RWPE1 (cell line): Measurements from ENCODE around the gene PROX1.

ENCODE experiments used
- CTCF ChIA-PET: fragments of 350-600 bp; sonication (Branson Sonifier 250); formaldehyde crosslinking; extraction: SDS; loops from one replicate; lab custom pipeline; 2021; lab: Yijun Ruan, JAX
- POLR2A ChIA-PET: fragments of 400-600 bp; formaldehyde crosslinking; extraction: SDS; loops from one replicate; lab custom pipeline; 2020; ENCODE audit warnings: antibody characterized with exemption; ENCODE audit not compliant: low non-redundant PET; lab: Yijun Ruan, JAX
- DNase-seq: peaks from one replicate; pipeline ENCODE4 v3.0.0; 2012; ENCODE audit warnings: low spot score
- H3K27ac ChIP-seq: fragments of 450-650 bp; 2 replicates; pipeline ENCODE4 v1.5.1; 2017
- CTCF ChIP-seq: fragments of 450-650 bp; conservative IDR thresholded peaks from 2 replicates; pipeline ENCODE4 v1.5.1; 2017; ENCODE audit warnings: low read depth, mild to moderate bottlenecking

Gene PROX1

GRCh38 chr1:213951876-213952275, 35.9 kb upstream of the PROX1 start:
- no peak for TF ChIP-seq CTCF
- POLR2A ChIA-PET, result no interaction called here
- CTCF ChIA-PET, result no interaction called here
- no peak for DNase-seq
- H3K27ac ChIP-seq, result no peak overlapping the region

- H3K27ac ChIP-seq, result no peak overlapping the region
- no peak for TF ChIP-seq CTCF
- CTCF ChIA-PET, result interaction anchor here (0.6 kb wide), 1 partner anchor 71 kb away, joined by 4 read pairs; no protein-coding TSS in a partner anchor
- DNase-seq, result no peak
- POLR2A ChIA-PET, result no interaction called here
Measured at GRCh38 chr1:213953806-213954205, 34.0 kb upstream of the PROX1 start.

- ChIA-PET CTCF (no interaction called here), POLR2A (interaction anchor here (0.5 kb wide), 1 partner anchor 383 kb away, joined by 3 read pairs; no protein-coding TSS in a partner anchor)
- H3K27ac ChIP-seq, result no peak overlapping the region
- TF ChIP-seq CTCF, result no peak
- no peak for DNase-seq
Measured at GRCh38 chr1:213956295-213956770, 31.4 kb upstream of the PROX1 start.

GRCh38 chr1:213958346-213958745, 29.4 kb upstream of the PROX1 start:
- TF ChIP-seq CTCF, result no peak
- ChIA-PET CTCF (no interaction called here), POLR2A (no interaction called here)
- DNase-seq, result no peak
- no peak overlapping the region for H3K27ac ChIP-seq

GRCh38 chr1:213960963-213961362, 26.8 kb upstream of the PROX1 start:
- no peak overlapping the region for H3K27ac ChIP-seq
- ChIA-PET POLR2A (no interaction called here), CTCF (interaction anchor here (0.5 to 0.7 kb wide), 2 partner anchors 67 to 220 kb away, joined by 4 to 7 read pairs; no protein-coding TSS in a partner anchor)
- TF ChIP-seq CTCF, result no peak
- no peak for DNase-seq

GRCh38 chr1:213962508-213962907, 25.3 kb upstream of the PROX1 start:
- DNase-seq, result no peak
- CTCF ChIA-PET, result interaction anchor here (0.6 kb wide), 1 partner anchor 10 kb away, joined by 3 read pairs; no protein-coding TSS in a partner anchor
- POLR2A ChIA-PET, result no interaction called here
- no peak overlapping the region for H3K27ac ChIP-seq
- TF ChIP-seq CTCF, result no peak
